ENCODE measurements around the gene MIX23. TPM values are rescaled to one million over a fixed set of nuclear protein-coding genes. Genes with fewer than 3 reads are reported as not detected.

MIX23 gene
- total RNA-seq, 1 experiment from 2014 or later = 80.6 TPM

DNA sequence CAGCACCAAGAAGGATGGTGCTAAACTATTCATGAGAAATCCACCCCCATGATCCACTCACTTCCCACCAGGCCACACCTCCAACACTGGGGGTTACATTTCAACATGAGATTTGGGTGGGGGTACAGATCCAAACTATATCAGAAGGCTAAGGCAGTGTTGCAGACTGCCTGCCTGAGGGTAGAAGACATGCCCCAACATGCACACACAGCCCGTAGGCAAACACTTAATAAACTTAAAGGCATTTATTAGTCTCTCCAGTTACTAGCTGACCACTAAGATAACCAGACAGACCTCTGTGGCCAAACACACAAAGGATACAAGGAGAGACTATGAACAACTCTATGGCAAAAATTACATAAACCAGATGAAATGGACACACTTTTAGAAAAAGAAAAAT is 11.1 kb upstream of the MIX23 start:
- no peaks in the 10 kb centered on the region for H3K27me3 Mint-ChIP-seq (ENCODE audit: low read depth)
- peaks cover 0 to 8% of the 10 kb centered on the region in 2 experiments; a peak in 2 of 4 replicates for H3K4me1 Mint-ChIP-seq
- Histone ChIP-seq H3K56ac (ENCODE audit: insufficient read length, low read depth, low read length) (no peak overlapping the region), H3K4me2 (ENCODE audit: insufficient read depth, insufficient read length, low read length) (no peak overlapping the region), H3K27ac (ENCODE audit: insufficient read length, low read depth, low read length) (no peak overlapping the region), H4K5ac (ENCODE audit: insufficient read length, low read depth, low read length) (no peak overlapping the region), H3K23me2 (ENCODE audit: insufficient read length, low read depth, low read length, poor library complexity, severe bottlenecking) (no peaks in the 10 kb centered on the region), H2BK5ac (ENCODE audit: insufficient read length, low read length) (peak overlapping the region; percentile 46), H2BK12ac (ENCODE audit: insufficient read length, low read depth, low read length) (no peak overlapping the region), H3K14ac (ENCODE audit: insufficient read depth, low read length) (no peak overlapping the region), H3K4ac (ENCODE audit: low read depth, low read length) (no peak overlapping the region), H2AK5ac (ENCODE audit: insufficient read length, low read length) (no peak overlapping the region), H3K4me1 (ENCODE audit: insufficient read depth, low read length) (no peaks in the 10 kb centered on the region), H3K79me2 (ENCODE audit: insufficient read depth, low read length) (no peaks in the 10 kb centered on the region), H3K9ac (ENCODE audit: extremely low read depth, insufficient read length, low read length) (no peak overlapping the region), H3K79me1 (ENCODE audit: insufficient read depth, low read depth, low read length, poor library complexity, severe bottlenecking) (no peaks in the 10 kb centered on the region), H4K8ac (replicated peaks; ENCODE audit: insufficient read length, low read depth, low read length) (no peak overlapping the region), H2BK120ac (ENCODE audit: low read depth, low read length, poor library complexity, severe bottlenecking) (no peak overlapping the region), H3T11ph (ENCODE audit: low read length) (no peak overlapping the region), H3K23ac (ENCODE audit: insufficient read length, low read depth, low read length) (no peak overlapping the region), H3K27me3 (ENCODE audit: insufficient read depth, low read length) (no peaks in the 10 kb centered on the region), H4K91ac (ENCODE audit: insufficient read length, low read depth, low read length) (no peak overlapping the region), H4K20me1 (ENCODE audit: control insufficient read depth, insufficient read depth, insufficient read length) (no peaks in the 10 kb centered on the region), H3K18ac (ENCODE audit: insufficient read length, low read depth, low read length) (no peak overlapping the region), H2BK15ac (ENCODE audit: low read depth, low read length) (no peak overlapping the region), H2AFZ (ENCODE audit: low read length) (no peak overlapping the region), H2BK20ac (ENCODE audit: low read depth, low read length, poor library complexity, severe bottlenecking) (no peak overlapping the region), H3K9me3 (ENCODE audit: control insufficient read depth, low read depth, low read length) (no peaks in the 10 kb centered on the region)
- no peaks in the 10 kb centered on the region for H3K9me3 Mint-ChIP-seq
- no CpG with 5 or more reads among the region's 1 CpG for WGBS (ENCODE audit: extremely low coverage, insufficient read length, low lambda C conversion rate)
- no peak overlapping the region; a peak in 1 of 5 replicates for H3K4me3 Mint-ChIP-seq
- TF ChIP-seq, protein P1, sequence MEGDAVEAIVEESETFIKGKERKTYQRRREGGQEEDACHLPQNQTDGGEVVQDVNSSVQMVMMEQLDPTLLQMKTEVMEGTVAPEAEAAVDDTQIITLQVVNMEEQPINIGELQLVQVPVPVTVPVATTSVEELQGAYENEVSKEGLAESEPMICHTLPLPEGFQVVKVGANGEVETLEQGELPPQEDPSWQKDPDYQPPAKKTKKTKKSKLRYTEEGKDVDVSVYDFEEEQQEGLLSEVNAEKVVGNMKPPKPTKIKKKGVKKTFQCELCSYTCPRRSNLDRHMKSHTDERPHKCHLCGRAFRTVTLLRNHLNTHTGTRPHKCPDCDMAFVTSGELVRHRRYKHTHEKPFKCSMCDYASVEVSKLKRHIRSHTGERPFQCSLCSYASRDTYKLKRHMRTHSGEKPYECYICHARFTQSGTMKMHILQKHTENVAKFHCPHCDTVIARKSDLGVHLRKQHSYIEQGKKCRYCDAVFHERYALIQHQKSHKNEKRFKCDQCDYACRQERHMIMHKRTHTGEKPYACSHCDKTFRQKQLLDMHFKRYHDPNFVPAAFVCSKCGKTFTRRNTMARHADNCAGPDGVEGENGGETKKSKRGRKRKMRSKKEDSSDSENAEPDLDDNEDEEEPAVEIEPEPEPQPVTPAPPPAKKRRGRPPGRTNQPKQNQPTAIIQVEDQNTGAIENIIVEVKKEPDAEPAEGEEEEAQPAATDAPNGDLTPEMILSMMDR (conservative IDR thresholded peaks at IDR 0.05) = no peak
- H3K27ac Mint-ChIP-seq = peak overlapping the region; percentile 21 to 94 (median 36); a peak in 2 of 7 replicates
- no peak for DNase-seq
- H3K36me3 Mint-ChIP-seq (ENCODE audit: insufficient read depth in 1 of 3, low read depth in 3 of 3) = peaks cover 0 to 10% (median 4%) of the 10 kb centered on the region in 3 experiments; a peak in 3 of 7 replicates
